Measurements from ENCODE around the gene RUBCNL. TPM values are rescaled to one million over a fixed set of nuclear protein-coding genes. Genes with fewer than 3 reads are reported as not detected.

Gene RUBCNL
- total RNA-seq, 1 experiment from 2014 or later: 1.4 TPM

GRCh38 chr13:46343279-46343994 lies 43.6 kb downstream of the RUBCNL start:
- H4K91ac ChIP-seq (ENCODE audit: insufficient read length, low read depth, low read length): no peak overlapping the region
- H3K14ac ChIP-seq (ENCODE audit: insufficient read depth, low read length): no peak overlapping the region; the same call in 1 of the 2 replicates
- no peak overlapping the region for H2BK15ac ChIP-seq (ENCODE audit: low read depth, low read length)
- no peaks in the 10 kb centered on the region for H3K27me3 ChIP-seq (ENCODE audit: insufficient read depth, low read length)
- H3K27ac ChIP-seq (ENCODE audit: insufficient read length, low read depth, low read length): no peak overlapping the region
- no peak for DNase-seq
- H2BK12ac ChIP-seq (ENCODE audit: insufficient read length, low read depth, low read length): no peak overlapping the region
- no peak overlapping the region for H2AFZ ChIP-seq (ENCODE audit: low read length)
- no peak overlapping the region for H2BK20ac ChIP-seq (ENCODE audit: low read depth, low read length, poor library complexity, severe bottlenecking)
- 0 out of 4 replicates have a peak, but pooled peaks cover 0 to 2% of the 10 kb centered on the region in 2 experiments for H3K4me1 Mint-ChIP-seq
- no peak overlapping the region for H3K27ac Mint-ChIP-seq
- H3K18ac ChIP-seq (ENCODE audit: insufficient read length, low read depth, low read length): no peak overlapping the region
- H3K9ac ChIP-seq (ENCODE audit: extremely low read depth, insufficient read length, low read length): no peak overlapping the region
- no peaks in the 10 kb centered on the region for H3K9me3 ChIP-seq (ENCODE audit: control insufficient read depth, low read depth, low read length)
- H2BK5ac ChIP-seq (ENCODE audit: insufficient read length, low read length): no peak overlapping the region
- H3K4me1 ChIP-seq (ENCODE audit: insufficient read depth, low read length): no peaks in the 10 kb centered on the region
- no peaks in the 10 kb centered on the region for H3K79me2 ChIP-seq (ENCODE audit: insufficient read depth, low read length)
- H3K23me2 ChIP-seq (ENCODE audit: insufficient read length, low read depth, low read length, poor library complexity, severe bottlenecking): no peaks in the 10 kb centered on the region
- no peak overlapping the region for H3K4me3 Mint-ChIP-seq
- no peaks in the 10 kb centered on the region for H3K27me3 Mint-ChIP-seq (ENCODE audit: low read depth)
- H4K8ac ChIP-seq (replicated peaks; ENCODE audit: insufficient read length, low read depth, low read length): no peak overlapping the region
- TF ChIP-seq CTCF (conservative IDR thresholded peaks at IDR 0.05): 0 out of 3 replicates have a peak, but pooled peaks have one; percentile 14
- H3K9me3 Mint-ChIP-seq: no peaks in the 10 kb centered on the region
- H3K4ac ChIP-seq (ENCODE audit: low read depth, low read length): no peak overlapping the region
- H2AK5ac ChIP-seq (ENCODE audit: insufficient read length, low read length): no peak overlapping the region
- H3T11ph ChIP-seq (ENCODE audit: low read length): no peak overlapping the region
- no peaks in the 10 kb centered on the region for H3K36me3 Mint-ChIP-seq (ENCODE audit: insufficient read depth in 1 of 3, low read depth in 3 of 3)
- H3K23ac ChIP-seq (ENCODE audit: insufficient read length, low read depth, low read length): no peak overlapping the region
- H3K56ac ChIP-seq (ENCODE audit: insufficient read length, low read depth, low read length): no peak overlapping the region
- no peaks in the 10 kb centered on the region for H4K20me1 ChIP-seq (ENCODE audit: control insufficient read depth, insufficient read depth, insufficient read length)
- WGBS (ENCODE audit: extremely low coverage, insufficient read length, low lambda C conversion rate): no CpG with 5 or more reads among the region's 16 CpGs
- H3K4me2 ChIP-seq (ENCODE audit: insufficient read depth, insufficient read length, low read length): no peak overlapping the region
- no peaks in the 10 kb centered on the region for H3K79me1 ChIP-seq (ENCODE audit: insufficient read depth, low read depth, low read length, poor library complexity, severe bottlenecking)
- no peak overlapping the region for H4K5ac ChIP-seq (ENCODE audit: insufficient read length, low read depth, low read length)
- H2BK120ac ChIP-seq (ENCODE audit: low read depth, low read length, poor library complexity, severe bottlenecking): no peak overlapping the region
